ENCODE data around the gene PLXNA1. TPM values are rescaled to one million over a fixed set of nuclear protein-coding genes. Genes with fewer than 3 reads are reported as not detected.

PLXNA1 gene
- 35.9 TPM for total RNA-seq

- intact Hi-C loops (cut with DNase I): loop anchor here (5.0 kb wide), 1 partner anchor 230 kb away; no protein-coding TSS in a partner anchor
- peak; percentile 84 for ATAC-seq
- peak; percentile 86 for DNase-seq (ENCODE audit: low spot score)
Measured at GRCh38 chr3:126982471-126983175, at the start of gene PLXNA1. PLXNA1 (plus strand) TSS chr3:126983115; CDS start chr3:126988594, 5,479 bp downstream.

DNA sequence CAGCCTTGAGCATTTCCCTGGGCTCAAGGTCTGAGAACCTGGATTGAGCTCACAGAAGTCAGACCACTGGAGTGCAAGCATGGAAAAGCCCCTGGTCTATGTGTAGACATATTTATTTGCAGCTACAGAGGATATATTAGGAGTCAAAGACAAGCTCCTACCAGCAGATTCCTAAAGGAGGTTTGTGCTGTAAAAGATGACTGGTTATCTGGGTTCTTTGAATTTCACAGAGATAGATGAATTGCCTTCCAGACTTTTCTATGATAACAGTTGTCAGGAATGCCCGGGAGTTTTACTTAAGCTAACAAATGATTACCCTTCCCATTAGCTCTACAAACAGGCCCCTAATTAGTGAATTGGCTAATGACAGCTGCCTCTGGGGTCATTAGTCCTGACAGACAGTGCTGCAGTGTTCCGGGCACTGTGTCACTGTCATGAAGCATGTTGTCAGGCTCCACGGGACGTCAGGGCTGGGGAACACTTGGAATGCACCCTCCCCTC lies 48.8 kb upstream of the PLXNA1 start:
- DNase-seq (ENCODE audit: low spot score) (peak; percentile 48), ATAC-seq (no peak)
- intact Hi-C loops (cut with DNase I): no loop called here

DNA sequence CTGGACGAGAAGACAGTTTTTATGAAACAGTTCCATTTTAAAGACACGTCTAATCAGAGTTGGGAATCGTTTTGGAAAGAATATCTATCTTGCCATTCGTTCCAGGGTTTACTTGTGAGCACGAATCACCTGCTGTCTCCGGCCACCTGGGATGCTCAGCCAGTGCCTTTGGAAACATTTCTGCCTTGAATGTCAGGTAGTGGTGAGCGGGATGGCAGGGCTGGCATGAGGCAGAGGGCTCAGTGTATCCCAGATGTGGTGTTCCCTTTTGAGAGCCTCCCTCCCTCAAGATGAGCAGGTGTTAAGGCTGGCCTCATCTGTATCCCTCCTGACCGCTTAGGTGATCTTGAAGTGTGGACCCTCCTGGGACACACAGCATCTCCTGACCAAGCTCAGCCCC lies 47.9 kb upstream of the PLXNA1 start:
- ATAC-seq (no peak), DNase-seq (ENCODE audit: low spot score) (peak; percentile 5)
- intact Hi-C loops (cut with DNase I): no loop called here

DNA sequence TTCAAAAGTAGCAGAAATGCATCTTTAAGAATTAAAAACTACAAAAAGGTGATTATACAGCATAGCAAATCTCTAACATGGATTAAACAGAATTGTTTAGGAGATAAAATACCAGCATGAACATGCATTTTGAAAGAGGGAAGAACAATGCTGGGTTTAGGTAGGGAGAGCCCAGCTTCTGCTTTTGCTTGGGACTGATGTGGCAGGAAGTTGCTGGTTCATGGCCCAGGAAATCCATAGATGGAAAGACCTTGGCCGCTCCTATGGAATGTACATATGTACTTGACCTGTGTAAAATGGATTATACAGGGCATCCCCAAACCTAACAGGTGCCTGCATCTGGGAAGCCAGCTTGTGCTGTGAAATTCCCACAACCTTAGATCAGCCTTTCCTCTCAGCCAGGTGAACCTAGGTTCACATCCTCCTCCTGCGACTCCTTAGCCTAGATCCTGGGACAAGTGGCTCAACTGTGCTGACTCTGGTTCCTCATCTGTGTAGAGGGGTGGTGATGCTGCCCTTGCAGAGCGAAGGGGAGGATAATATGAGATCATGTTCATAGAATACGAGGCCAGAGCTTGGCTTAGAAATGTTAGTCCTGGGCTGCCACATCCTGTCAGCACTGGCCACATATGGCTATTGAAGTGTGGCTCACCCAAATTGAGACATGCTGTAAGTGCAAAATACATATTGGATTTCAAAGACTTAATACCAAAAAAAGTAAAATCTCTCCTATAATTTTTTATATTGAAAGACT lies 47.0 kb upstream of the PLXNA1 start:
- intact Hi-C loops (cut with DNase I): no loop called here
- ATAC-seq: no peak
- no peak for DNase-seq (ENCODE audit: low spot score)

DNA sequence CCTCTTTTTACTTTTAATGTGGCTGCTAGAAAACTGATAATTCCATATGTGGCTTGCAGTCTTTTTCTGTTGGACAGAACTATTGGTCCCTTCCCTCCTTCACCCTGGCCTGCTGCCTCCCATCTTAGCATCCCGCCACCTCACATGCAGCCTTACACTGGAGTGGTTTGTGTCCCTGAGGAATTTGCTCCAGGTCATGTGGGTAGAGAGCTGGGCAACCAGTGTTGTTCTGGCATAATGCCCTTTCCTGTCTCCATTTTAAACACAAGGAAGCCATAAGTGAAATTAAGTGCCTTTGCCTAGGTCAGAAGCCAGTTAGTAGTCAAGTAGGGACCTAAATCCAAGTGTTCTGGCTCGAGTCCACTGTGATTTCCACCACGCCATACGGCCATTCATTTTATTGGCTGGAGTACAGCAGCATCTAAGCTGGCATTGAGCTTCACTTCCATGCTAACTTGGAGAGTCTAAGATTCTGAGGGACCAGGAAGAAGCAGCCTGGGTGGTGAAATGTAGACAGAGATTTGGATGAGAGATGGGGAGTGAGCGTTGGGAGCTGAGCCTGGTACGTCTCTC lies 46.0 kb upstream of the PLXNA1 start:
- intact Hi-C loops (cut with DNase I): no loop called here
- ATAC-seq: no peak
- no peak for DNase-seq (ENCODE audit: low spot score)

GRCh38 chr3:126937533-126937932 lies 45.4 kb upstream of the PLXNA1 start:
- intact Hi-C loops (cut with DNase I): no loop called here
- DNase-seq (ENCODE audit: low spot score) (no peak), ATAC-seq (no peak)

- intact Hi-C loops (cut with DNase I): no loop called here
- ATAC-seq: no peak
- no peak for DNase-seq (ENCODE audit: low spot score)
Measured at GRCh38 chr3:126937973-126938372, 44.9 kb upstream of the PLXNA1 start.

DNA sequence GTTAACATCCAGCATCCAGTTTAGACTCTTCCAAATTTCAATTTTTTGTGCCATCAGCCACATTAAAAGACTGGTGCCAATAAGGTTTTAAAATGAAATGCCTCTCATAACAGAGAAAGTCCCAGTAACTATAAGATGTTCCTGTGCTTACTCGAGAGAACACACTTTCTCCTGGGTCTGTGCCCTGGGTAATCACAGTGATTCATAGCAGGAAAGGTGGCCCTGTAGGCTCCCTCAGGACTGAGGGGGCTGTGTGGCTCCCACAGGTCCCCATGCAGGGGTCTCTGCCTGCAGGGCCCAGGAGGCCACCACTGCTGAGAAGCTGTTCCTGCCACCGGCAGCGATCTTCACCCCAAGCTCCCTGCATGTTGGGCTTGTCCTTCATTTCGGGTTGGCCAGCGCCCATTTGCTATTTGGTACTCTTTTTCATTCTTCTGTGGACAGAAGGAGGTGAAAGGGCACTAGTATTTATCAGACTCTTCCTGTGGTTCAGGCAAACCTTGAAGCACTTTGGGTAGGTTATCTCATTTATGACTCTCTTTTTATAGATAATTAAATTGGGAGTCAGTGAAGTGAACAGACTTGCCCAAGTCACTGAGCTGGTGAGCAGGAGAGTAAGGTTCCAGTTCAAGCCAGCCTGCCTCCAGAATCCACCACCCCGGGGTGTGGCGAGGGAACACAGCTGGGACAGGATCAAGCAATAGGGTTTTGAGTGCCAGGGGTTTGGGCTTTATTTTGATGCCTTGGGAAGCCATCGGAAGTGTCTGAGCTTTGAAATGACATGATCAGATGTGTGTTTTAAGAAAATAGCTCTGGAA lies 44.2 kb upstream of the PLXNA1 start:
- ATAC-seq: no peak
- no peak for DNase-seq (ENCODE audit: low spot score)
- intact Hi-C loops (cut with DNase I): no loop called here

DNA sequence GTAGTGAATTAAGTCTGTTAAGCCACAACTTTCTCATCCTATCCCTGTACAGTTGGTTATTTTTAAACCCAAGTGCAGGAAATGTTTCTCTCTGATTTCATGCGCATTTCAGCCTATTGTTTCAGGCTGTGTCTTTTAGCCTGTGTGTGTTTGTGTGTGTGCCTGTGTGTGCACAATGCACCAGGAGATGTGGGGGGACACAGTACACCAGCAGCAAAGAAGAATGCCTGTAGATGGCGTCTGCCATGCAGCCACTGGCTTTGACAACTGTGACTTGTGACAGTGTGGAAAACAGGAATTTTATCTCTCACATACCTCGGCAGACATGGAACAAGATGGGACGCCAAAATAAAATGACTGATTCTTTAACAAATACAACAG lies 43.6 kb upstream of the PLXNA1 start:
- ATAC-seq: no peak
- DNase-seq (ENCODE audit: low spot score): no peak
- intact Hi-C loops (cut with DNase I): no loop called here

DNA sequence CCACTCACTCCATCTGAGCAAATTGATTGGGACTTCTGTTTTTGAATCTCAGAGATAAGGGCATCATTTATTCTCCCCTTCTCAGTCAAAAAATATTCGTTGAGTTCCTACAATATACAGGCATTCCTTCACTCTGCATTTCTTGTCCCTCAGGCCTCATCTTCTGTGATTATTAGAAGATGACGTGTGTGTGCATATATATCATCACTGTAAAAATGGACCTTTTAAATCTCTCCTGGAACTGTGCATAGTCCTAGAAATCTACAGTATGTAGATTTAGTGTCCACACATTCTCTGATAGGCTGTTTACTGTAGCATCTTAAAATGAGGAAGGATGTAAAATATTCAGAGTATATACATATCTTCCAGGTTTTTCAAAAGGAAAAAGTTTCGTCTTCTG lies 43.2 kb upstream of the PLXNA1 start:
- ATAC-seq: no peak
- intact Hi-C loops (cut with DNase I): no loop called here
- DNase-seq (ENCODE audit: low spot score): no peak

DNA sequence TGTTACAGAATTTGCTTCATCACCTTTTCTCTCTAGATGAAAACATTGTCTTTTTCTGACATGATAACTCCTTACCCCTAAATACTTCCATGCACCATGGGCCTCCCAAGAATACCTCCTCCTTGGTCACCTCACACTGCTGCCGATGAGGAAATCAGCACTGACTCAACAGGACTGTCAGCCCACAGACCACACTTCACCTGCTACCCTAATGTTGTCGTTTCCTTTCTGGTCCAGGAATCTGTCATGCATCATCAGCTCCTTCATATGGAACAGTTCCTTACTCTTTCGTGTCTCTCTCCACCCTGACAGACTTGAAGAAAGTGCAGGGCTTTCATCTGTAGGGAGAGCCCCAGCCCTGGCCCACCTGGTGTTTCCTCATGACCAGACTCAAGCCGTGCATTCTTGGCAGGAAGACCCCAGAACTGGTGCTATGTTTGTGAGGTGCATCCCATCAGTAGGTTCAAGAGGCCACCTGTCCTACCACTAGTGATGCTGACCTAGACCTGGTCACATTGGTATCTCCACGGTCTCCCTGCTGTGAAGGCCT lies 41.1 kb upstream of the PLXNA1 start:
- intact Hi-C loops (cut with DNase I): no loop called here
- ATAC-seq: no peak
- DNase-seq (ENCODE audit: low spot score): no peak

GRCh38 chr3:126944089-126944965 lies 38.6 kb upstream of the PLXNA1 start:
- ATAC-seq (no peak), DNase-seq (ENCODE audit: low spot score) (no peak)
- intact Hi-C loops (cut with DNase I): no loop called here

- intact Hi-C loops (cut with DNase I): no loop called here
- DNase-seq (ENCODE audit: low spot score) (no peak), ATAC-seq (no peak)
Measured at GRCh38 chr3:126945171-126945721, 37.7 kb upstream of the PLXNA1 start.

DNA sequence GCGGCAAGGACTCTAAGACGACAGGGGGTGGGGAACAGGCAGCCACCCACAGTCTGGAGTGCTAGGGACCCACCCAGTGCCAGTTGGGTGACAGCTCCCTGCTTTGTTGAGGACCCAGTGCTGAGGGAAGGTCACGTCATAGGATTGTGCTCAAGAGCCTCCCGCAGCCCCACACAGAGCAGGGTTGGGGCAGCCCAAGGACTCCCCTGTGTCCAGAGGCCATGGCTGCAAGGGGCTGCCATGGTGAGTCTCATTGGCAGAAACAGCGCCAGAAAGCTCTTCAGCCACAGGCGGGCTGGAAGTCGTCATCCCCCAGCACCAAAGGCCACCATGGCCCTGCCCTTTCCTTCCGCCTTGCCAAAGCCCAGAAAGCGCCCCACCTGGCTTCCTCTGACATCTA lies 37.0 kb upstream of the PLXNA1 start:
- no peak for DNase-seq (ENCODE audit: low spot score)
- intact Hi-C loops (cut with DNase I): no loop called here
- ATAC-seq: no peak

- DNase-seq (ENCODE audit: low spot score): no peak
- no peak for ATAC-seq
- intact Hi-C loops (cut with DNase I): no loop called here
Measured at GRCh38 chr3:126946405-126946804, 36.5 kb upstream of the PLXNA1 start.

DNA sequence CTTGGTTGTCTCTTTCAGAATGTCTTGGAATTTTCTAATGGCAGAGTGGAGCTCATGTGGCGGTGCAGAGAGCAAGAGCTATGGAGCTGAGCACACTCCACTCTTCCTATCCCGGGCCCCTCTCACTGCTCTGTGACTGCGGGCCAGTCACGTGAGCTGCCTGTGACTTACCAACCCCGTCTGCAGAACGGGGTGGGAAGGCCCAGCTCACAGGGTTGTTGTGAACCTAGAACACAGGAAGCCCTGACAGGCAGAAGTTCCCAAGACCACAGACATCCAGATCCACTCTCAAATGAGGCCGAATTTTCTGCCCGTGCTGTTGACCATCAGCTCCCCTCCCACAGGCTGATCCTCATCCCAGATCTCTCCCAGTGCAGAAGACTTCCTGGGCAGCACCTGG lies 35.5 kb upstream of the PLXNA1 start:
- DNase-seq (ENCODE audit: low spot score): no peak
- intact Hi-C loops (cut with DNase I): no loop called here
- peak; percentile 74 for ATAC-seq

DNA sequence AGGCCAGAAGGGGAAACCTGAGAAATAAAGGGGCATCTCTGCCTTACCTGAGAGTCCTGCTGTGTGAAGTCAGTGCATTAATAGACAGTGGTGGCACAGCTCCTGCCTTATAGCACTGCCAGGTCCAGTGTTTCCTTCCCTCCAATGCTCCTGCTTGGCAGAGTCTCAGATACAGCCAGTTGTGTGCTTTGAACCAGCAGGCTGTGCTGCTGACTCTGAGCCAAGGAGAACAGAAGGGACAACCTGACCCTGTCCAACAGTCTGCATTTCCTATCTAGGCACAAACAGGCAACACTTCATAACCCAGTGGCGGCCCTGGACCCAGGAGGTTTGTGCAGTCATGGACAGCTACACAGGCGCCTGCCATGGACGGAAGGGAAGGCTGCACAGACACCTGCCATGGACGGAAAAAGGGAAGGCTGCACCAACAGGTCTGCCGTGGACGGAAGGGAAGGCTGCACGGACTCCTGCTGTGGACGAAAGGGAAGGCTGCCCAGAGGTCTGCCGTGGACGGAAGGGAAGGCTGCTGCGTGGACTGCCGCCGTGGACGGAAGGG lies 33.9 kb upstream of the PLXNA1 start:
- intact Hi-C loops (cut with DNase I): no loop called here
- DNase-seq (ENCODE audit: low spot score) (no peak), ATAC-seq (no peak)

GRCh38 chr3:126951561-126951960 lies 31.4 kb upstream of the PLXNA1 start:
- peak; percentile 19 for DNase-seq (ENCODE audit: low spot score)

More at GRCh38 chr3:126951561-126951960, 31.4 kb upstream of the PLXNA1 start:
- intact Hi-C loops (cut with DNase I): no loop called here
- ATAC-seq: no peak

All from sciatic nerve (tissue), 2 donors.